GM10266 (cell line): ENCODE results near the gene CCR8.

Source experiments
- DNase-seq: peaks from one replicate; pipeline ENCODE4 v3.0.0; 2012; ENCODE audit errors: extremely low spot score
- TF ChIP-seq, protein P1 (sequence below): IDR thresholded peaks from 2 replicates; pipeline ENCODE4 v1.5.1; 2012; ENCODE audit warnings: mild to moderate bottlenecking, low read depth; ENCODE audit not compliant: control insufficient read depth, insufficient read depth; ENCODE audit errors: missing control alignments

Gene CCR8

GRCh38 chr3:39286771-39287170, 42.7 kb upstream of the CCR8 start:
- DNase-seq: no peak
- TF ChIP-seq, protein P1, sequence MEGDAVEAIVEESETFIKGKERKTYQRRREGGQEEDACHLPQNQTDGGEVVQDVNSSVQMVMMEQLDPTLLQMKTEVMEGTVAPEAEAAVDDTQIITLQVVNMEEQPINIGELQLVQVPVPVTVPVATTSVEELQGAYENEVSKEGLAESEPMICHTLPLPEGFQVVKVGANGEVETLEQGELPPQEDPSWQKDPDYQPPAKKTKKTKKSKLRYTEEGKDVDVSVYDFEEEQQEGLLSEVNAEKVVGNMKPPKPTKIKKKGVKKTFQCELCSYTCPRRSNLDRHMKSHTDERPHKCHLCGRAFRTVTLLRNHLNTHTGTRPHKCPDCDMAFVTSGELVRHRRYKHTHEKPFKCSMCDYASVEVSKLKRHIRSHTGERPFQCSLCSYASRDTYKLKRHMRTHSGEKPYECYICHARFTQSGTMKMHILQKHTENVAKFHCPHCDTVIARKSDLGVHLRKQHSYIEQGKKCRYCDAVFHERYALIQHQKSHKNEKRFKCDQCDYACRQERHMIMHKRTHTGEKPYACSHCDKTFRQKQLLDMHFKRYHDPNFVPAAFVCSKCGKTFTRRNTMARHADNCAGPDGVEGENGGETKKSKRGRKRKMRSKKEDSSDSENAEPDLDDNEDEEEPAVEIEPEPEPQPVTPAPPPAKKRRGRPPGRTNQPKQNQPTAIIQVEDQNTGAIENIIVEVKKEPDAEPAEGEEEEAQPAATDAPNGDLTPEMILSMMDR: no peak

GRCh38 chr3:39287216-39288164, 42.0 kb upstream of the CCR8 start:
- TF ChIP-seq, protein P1: no peak
- no peak for DNase-seq

GRCh38 chr3:39288300-39288808, 41.2 kb upstream of the CCR8 start:
- TF ChIP-seq, protein P1: peak; percentile 96

DNA sequence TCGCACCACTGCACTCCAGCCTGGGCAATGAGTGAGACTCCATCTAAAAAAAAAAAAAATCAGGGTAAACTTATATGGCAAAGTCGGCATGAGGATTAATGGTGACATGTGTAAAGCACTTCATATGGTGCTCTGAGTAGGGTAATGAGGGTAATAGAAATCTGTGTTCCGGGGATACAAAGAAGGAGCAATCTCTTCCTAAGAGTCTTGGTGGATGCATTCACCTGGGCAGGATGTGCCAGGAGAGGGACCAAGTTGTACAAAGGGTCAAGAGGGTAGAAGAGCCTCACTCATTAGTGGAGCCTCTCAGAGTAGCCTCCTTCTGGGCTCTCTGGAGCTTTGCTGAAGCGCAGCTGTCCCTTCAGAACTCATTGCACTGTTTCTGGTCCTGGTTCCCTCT, 40.4 kb upstream of the CCR8 start:
- DNase-seq: no peak
- TF ChIP-seq, protein P1: no peak

More at GRCh38 chr3:39288300-39288808, 41.2 kb upstream of the CCR8 start:
- DNase-seq: peak; percentile 92

DNA sequence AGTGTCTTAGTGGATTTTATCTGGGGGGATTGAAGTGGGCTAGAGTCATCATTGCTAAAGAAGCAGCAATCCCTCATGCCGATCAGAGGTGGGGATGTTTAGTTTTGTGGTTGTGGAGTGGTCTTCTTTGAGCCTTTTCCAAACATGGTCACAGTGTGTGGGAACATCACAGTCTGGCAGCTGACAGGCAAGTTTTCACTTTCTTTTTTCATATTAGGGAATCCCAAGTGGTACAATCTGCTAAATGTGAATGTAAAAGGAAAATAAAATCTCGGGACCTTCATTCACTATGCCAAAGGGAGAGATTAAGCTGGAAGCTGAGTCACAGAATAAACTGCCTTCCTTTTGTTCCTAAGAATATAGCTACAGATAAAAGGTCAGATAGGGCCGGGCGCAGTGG, 39.3 kb upstream of the CCR8 start:
- TF ChIP-seq, protein P1: no peak
- DNase-seq: no peak

DNA sequence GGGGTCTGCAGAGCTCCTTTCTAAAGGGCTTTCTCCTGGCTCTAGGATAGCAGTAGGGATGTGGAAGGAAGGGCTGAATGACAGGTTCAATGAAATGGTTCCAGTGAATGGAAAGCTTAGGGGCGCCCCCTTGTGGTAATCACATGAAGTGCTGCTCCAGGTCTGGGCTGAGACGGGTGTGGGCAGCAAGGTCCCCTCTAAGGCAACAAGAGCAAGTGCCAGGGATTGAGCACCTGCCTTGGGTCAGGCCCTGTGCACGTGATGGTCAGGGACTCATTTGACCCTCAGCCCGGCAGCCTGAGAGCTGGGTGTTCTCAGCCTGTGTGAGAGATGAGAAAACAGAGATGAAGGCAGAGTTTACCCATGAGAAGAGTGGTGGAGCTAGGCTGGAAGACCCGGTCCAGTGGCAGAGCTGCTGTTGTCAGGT, 37.6 kb upstream of the CCR8 start:
- DNase-seq: peak; percentile 61

DNA sequence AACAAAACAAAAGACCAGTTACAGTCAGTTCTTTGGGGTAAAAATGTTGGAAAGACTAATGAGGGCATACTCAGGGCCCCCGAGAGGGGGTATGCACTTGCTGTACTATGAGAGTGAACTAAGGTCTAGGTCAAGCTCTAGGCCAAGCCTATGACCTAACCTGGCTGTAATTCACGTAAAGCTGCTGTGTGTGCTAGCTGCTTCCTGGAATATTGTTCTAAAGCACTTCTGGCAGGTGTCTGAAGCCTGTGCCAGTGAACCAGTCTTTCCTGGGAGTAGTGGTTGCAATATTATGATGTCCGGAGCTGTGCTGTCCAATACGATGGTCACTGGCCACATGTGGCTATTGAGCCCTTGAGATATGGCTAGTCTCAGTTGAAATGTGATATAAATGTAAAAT, 36.5 kb upstream of the CCR8 start:
- DNase-seq: no peak
- TF ChIP-seq, protein P1: no peak

More for the DNA sequence above, 37.6 kb upstream of the CCR8 start:
- TF ChIP-seq, protein P1: peak; percentile 89
